GM12891 (cell line): Measurements from ENCODE around the gene OR52N2.

Source experiments
- POLR2A ChIP-seq: IDR thresholded peaks from 2 replicates; pipeline ENCODE4 v1.6.1; 2011; ENCODE audit warnings: low read depth, low read length, control low read depth
- POLR2AphosphoS5 ChIP-seq: IDR thresholded peaks from 2 replicates; pipeline ENCODE4 v1.6.1; 2011; ENCODE audit warnings: low read depth, low read length, control low read depth

GRCh38 chr11:5837695-5838094 lies 29.0 kb downstream of the OR52N2 start:
- TF ChIP-seq POLR2A (no peak), POLR2AphosphoS5 (no peak)
